HG02588 (cell line): ENCODE measurements around the gene PCSK6.
"Not testable (repeated sequence)": the region's sequence is repeated elsewhere in the genome, so short reads cannot be mapped to it uniquely, and the experiment has no call there.

Source experiments
- ATAC-seq: cut with Tn5 transposase; IDR thresholded peaks from one replicate; pipeline ENCODE4 v1.9.1; 2021; ENCODE audit warnings: mild to moderate bottlenecking, moderate library complexity; ENCODE audit not compliant: unreplicated experiment

The PCSK6 gene

GRCh38 chr15:101435761-101436160, 53.7 kb downstream of the PCSK6 start:
- no peak for ATAC-seq

- no peak for ATAC-seq
Observed at GRCh38 chr15:101434032-101434920, 55.2 kb downstream of the PCSK6 start.

GRCh38 chr15:101433396-101433795, 56.1 kb downstream of the PCSK6 start:
- no peak for ATAC-seq

GRCh38 chr15:101432982-101433381, 56.5 kb downstream of the PCSK6 start:
- no peak for ATAC-seq

- no peak for ATAC-seq
Observed at GRCh38 chr15:101431748-101432147, 57.8 kb downstream of the PCSK6 start.

- no peak for ATAC-seq
Observed at GRCh38 chr15:101431301-101431700, 58.2 kb downstream of the PCSK6 start.

GRCh38 chr15:101429646-101430045, 59.9 kb downstream of the PCSK6 start:
- ATAC-seq, result no peak

GRCh38 chr15:101429191-101429590, 60.3 kb downstream of the PCSK6 start:
- no peak for ATAC-seq

- no peak for ATAC-seq
Observed at GRCh38 chr15:101428758-101429157, 60.7 kb downstream of the PCSK6 start.

GRCh38 chr15:101427606-101428487, 61.7 kb downstream of the PCSK6 start:
- no peak for ATAC-seq

- ATAC-seq, result no peak
Observed at GRCh38 chr15:101426761-101427333, 62.7 kb downstream of the PCSK6 start.

- ATAC-seq, result no peak
Observed at GRCh38 chr15:101425787-101426365, 63.6 kb downstream of the PCSK6 start.

- no peak for ATAC-seq
Observed at GRCh38 chr15:101424984-101425383, 64.5 kb downstream of the PCSK6 start.

- ATAC-seq, result no peak
Observed at GRCh38 chr15:101420232-101420631, 69.3 kb downstream of the PCSK6 start.

GRCh38 chr15:101416475-101416874, 73.0 kb downstream of the PCSK6 start:
- ATAC-seq, result not testable (repeated sequence)

- ATAC-seq, result no peak
Observed at GRCh38 chr15:101413239-101413638, 76.3 kb downstream of the PCSK6 start.

- no peak for ATAC-seq
Observed at GRCh38 chr15:101411581-101411980, 77.9 kb downstream of the PCSK6 start.

GRCh38 chr15:101411085-101411484, 78.4 kb downstream of the PCSK6 start:
- ATAC-seq, result no peak

- no peak for ATAC-seq
Observed at GRCh38 chr15:101410612-101411011, 78.9 kb downstream of the PCSK6 start.

- ATAC-seq, result no peak
Observed at GRCh38 chr15:101409621-101410020, 79.9 kb downstream of the PCSK6 start.
